Left colon (tissue), 2 donors: ENCODE results near the gene PDXK. TPM values are rescaled to one million over a fixed set of nuclear protein-coding genes. Genes with fewer than 3 reads are reported as not detected.
A peak's percentile ranks its signal among the peaks of the same experiment; 100 is the strongest.
"Not testable (repeated sequence)": the region's sequence is repeated elsewhere in the genome, so short reads cannot be mapped to it uniquely, and the experiment has no call there.

Experiments used
- ATAC-seq: fragments of 200-7000 bp; cut with Tn5 transposase; one replicate; pipeline ENCODE4 v1.9.1; 2020; ENCODE audit warnings: mild to moderate bottlenecking, moderate library complexity
- DNase-seq, 2 donors: peaks; one replicate each; pipeline ENCODE4 v3.0.0-alpha.2; 2020
- intact Hi-C, 2 donors: fragments of 100-400 bp; cut with DNase I in 1 of 2; cut with micrococcal nuclease in 1 of 2; formaldehyde crosslinking; loops; one replicate each; pipeline versions ENCODE4 v1.11.2 to v1.14.0; 2022; cut with DNase I, micrococcal nuclease
- total RNA-seq, 2 donors: library from RNA; stranded (reverse); fragmentation: NEBNext Ultra II Directional; extraction: Animal tissue kit (Norgen Biotek cat#: 25700); gene quantifications; one replicate each; pipeline ENCODE4 v1.2.1, GENCODE V29; 2021
- donor health status: DM: no; HTN: no; CAD: no.
- donor health status: DM: yes; HTN: yes; CAD: no.

PDXK gene
- total RNA-seq, 2 donors from 2014 or later, result 144 to 188 TPM

- DNase-seq, result no peak
- intact Hi-C loops, result no loop called here
- no peak for ATAC-seq
These were observed 24.4 kb upstream of the PDXK start for GRCh38 chr21:43694437-43695079.

- no peak for DNase-seq
- peak; percentile 69 for ATAC-seq
- intact Hi-C loops, result no loop called here
These were observed 22.7 kb upstream of the PDXK start for GRCh38 chr21:43696214-43696613.

- intact Hi-C loops, result no loop called here
- ATAC-seq, result no peak
- DNase-seq, result no peak
These were observed 20.9 kb upstream of the PDXK start for GRCh38 chr21:43697758-43698643.

GRCh38 chr21:43699492-43699777 is 19.5 kb upstream of the PDXK start:
- intact Hi-C loops, ATAC-seq, DNase-seq: not testable (repeated sequence)

GRCh38 chr21:43699933-43700599 is 18.9 kb upstream of the PDXK start:
- intact Hi-C loops, result no loop called here
- DNase-seq, result no peak
- no peak for ATAC-seq

GRCh38 chr21:43701936-43702784 is 16.8 kb upstream of the PDXK start:
- ATAC-seq, result peak; percentile 46
- DNase-seq, result peak in 1 of 2 donors; percentile 12
- intact Hi-C loops, result no loop called here

- ATAC-seq (peak; percentile 39), DNase-seq (peak in 1 of 2 donors; percentile 11)
- intact Hi-C loops, result no loop called here
These were observed 16.2 kb upstream of the PDXK start for GRCh38 chr21:43702785-43703034.

GRCh38 chr21:43703035-43703880 is 15.7 kb upstream of the PDXK start:
- DNase-seq (peak; percentile 68 to 80), ATAC-seq (peak; percentile 86)
- intact Hi-C loops, result no loop called here

- ATAC-seq, result no peak
- no peak for DNase-seq
- intact Hi-C loops, result no loop called here
These were observed 11.5 kb upstream of the PDXK start for GRCh38 chr21:43707462-43707861.

- DNase-seq, result peak in 1 of 2 donors; percentile 9
These were observed 10.1 kb upstream of the PDXK start for GRCh38 chr21:43708745-43709381.

GRCh38 chr21:43712268-43712942 is 6.5 kb upstream of the PDXK start:
- intact Hi-C loops, result no loop called here
- ATAC-seq (peak; percentile 87), DNase-seq (peak; percentile 85 to 93)

More at GRCh38 chr21:43708745-43709381, 10.1 kb upstream of the PDXK start:
- intact Hi-C loops, result no loop called here
- ATAC-seq, result no peak

GRCh38 chr21:43713123-43713522 is 5.8 kb upstream of the PDXK start:
- DNase-seq, intact Hi-C loops, ATAC-seq: not testable (repeated sequence)

- intact Hi-C loops, result no loop called here
- DNase-seq, result peak in 1 of 2 donors; percentile 9
- ATAC-seq, result no peak
These were observed 2.4 kb upstream of the PDXK start for GRCh38 chr21:43716376-43717165.

GRCh38 chr21:43717166-43717853 is 1.6 kb upstream of the PDXK start:
- ATAC-seq (no peak), DNase-seq (peak in 1 of 2 donors; percentile 12)
- intact Hi-C loops, result no loop called here

- peak; percentile 21 for ATAC-seq
- DNase-seq, result peak in 1 of 2 donors; percentile 64
- intact Hi-C loops, result no loop called here
These were observed 710 bp upstream of the PDXK start for GRCh38 chr21:43717967-43718871.
